PC-3 (cell line): ENCODE results near the gene NTM.

Experiments
- CTCF ChIP-seq: fragments of 300-600 bp; sonication (generic); conservative IDR thresholded peaks from 2 replicates; pipeline ENCODE4 v1.5.1; 2017; ENCODE audit warnings: antibody characterized with exemption, low read depth, mild to moderate bottlenecking, low read length
- EZH2 ChIP-seq: fragments of 300-600 bp; sonication (generic); IDR thresholded peaks from one replicate; pipeline ENCODE4 v1.6.1; 2017; ENCODE audit warnings: antibody characterized with exemption, mild to moderate bottlenecking, low read length; ENCODE audit not compliant: unreplicated experiment
- EZH2phosphoT487 ChIP-seq: fragments of 300-600 bp; sonication (generic); IDR thresholded peaks from 2 replicates; pipeline ENCODE4 v1.6.1; 2018; ENCODE audit warnings: mild to moderate bottlenecking, antibody characterized with exemption, low read length, borderline replicate concordance

- TF ChIP-seq CTCF (no peak), EZH2phosphoT487 (no peak), EZH2 (no peak)
Observed at GRCh38 chr11:131800452-131800851, 430.0 kb downstream of the NTM start.
